ENCODE results near the gene ASAH2. TPM values are rescaled to one million over a fixed set of nuclear protein-coding genes. Genes with fewer than 3 reads are reported as not detected.

The ASAH2 gene
- total RNA-seq, 1 donor from 2014 or later = not detected

- H3K4me1 ChIP-seq = no peaks in the 10 kb centered on the region
- no peak for ATAC-seq
- H3K4me3 ChIP-seq = no peak overlapping the region
- no peak for TF ChIP-seq CTCF (IDR thresholded peaks at IDR 0.05)
- intact Hi-C loops (cut with DNase I) = no loop called here
- no peaks in the 10 kb centered on the region for H3K36me3 ChIP-seq
- H3K27me3 ChIP-seq (ENCODE audit: low read depth) = no peaks in the 10 kb centered on the region
- H3K9me3 ChIP-seq = no peaks in the 10 kb centered on the region
- no peak overlapping the region for H3K27ac ChIP-seq
- no peak for DNase-seq
Observed at GRCh38 chr10:50232261-50232639, 19.1 kb downstream of the ASAH2 start.

- H3K36me3 ChIP-seq = no peaks in the 10 kb centered on the region
- no peaks in the 10 kb centered on the region for H3K4me1 ChIP-seq
- DNase-seq = no peak
- H3K9me3 ChIP-seq = no peaks in the 10 kb centered on the region
- no peak for ATAC-seq
- H3K27ac ChIP-seq = no peak overlapping the region
- no peak for TF ChIP-seq CTCF (IDR thresholded peaks at IDR 0.05)
- H3K27me3 ChIP-seq (ENCODE audit: low read depth) = no peaks in the 10 kb centered on the region
- H3K4me3 ChIP-seq = no peak overlapping the region
- intact Hi-C loops (cut with DNase I) = no loop called here
Observed at GRCh38 chr10:50231515-50232260, 19.6 kb downstream of the ASAH2 start.

GRCh38 chr10:50229460-50229859, 21.9 kb downstream of the ASAH2 start:
- H3K27ac ChIP-seq = no peak overlapping the region
- H3K36me3 ChIP-seq = no peaks in the 10 kb centered on the region
- H3K4me3 ChIP-seq = no peak overlapping the region
- no peak for ATAC-seq
- H3K27me3 ChIP-seq (ENCODE audit: low read depth) = no peaks in the 10 kb centered on the region
- no peak for DNase-seq
- no peak for TF ChIP-seq CTCF (IDR thresholded peaks at IDR 0.05)
- H3K4me1 ChIP-seq = no peaks in the 10 kb centered on the region
- no peaks in the 10 kb centered on the region for H3K9me3 ChIP-seq
- intact Hi-C loops (cut with DNase I) = no loop called here

GRCh38 chr10:50228672-50229071, 22.6 kb downstream of the ASAH2 start:
- intact Hi-C loops (cut with DNase I) = no loop called here
- ATAC-seq = no peak
- Histone ChIP-seq H3K27ac (no peak overlapping the region), H3K4me1 (no peaks in the 10 kb centered on the region), H3K9me3 (no peaks in the 10 kb centered on the region), H3K36me3 (no peaks in the 10 kb centered on the region), H3K4me3 (no peak overlapping the region), H3K27me3 (ENCODE audit: low read depth) (no peaks in the 10 kb centered on the region)
- no peak for TF ChIP-seq CTCF (IDR thresholded peaks at IDR 0.05)
- DNase-seq = no peak

GRCh38 chr10:50226610-50227009, 24.7 kb downstream of the ASAH2 start:
- intact Hi-C loops (cut with DNase I) = no loop called here
- TF ChIP-seq CTCF (IDR thresholded peaks at IDR 0.05) = no peak
- no peak overlapping the region for H3K4me3 ChIP-seq
- no peak for ATAC-seq
- no peaks in the 10 kb centered on the region for H3K27me3 ChIP-seq (ENCODE audit: low read depth)
- DNase-seq = no peak
- no peaks in the 10 kb centered on the region for H3K4me1 ChIP-seq
- no peaks in the 10 kb centered on the region for H3K36me3 ChIP-seq
- H3K27ac ChIP-seq = no peak overlapping the region
- H3K9me3 ChIP-seq = no peaks in the 10 kb centered on the region
